Stimulated activated CD4-positive, alpha-beta T cell treated with anti-CD3 and anti-CD28 coated beads, Interleukin-4, amount 100 ng/mL, for 48 hours (primary cell): Measurements from ENCODE around the gene RNU5D-1.
A peak's percentile ranks its signal among the peaks of the same experiment; 100 is the strongest.
"Not testable (repeated sequence)": the region's sequence is repeated elsewhere in the genome, so short reads cannot be mapped to it uniquely, and the experiment has no call there.

Source experiments
- DNase-seq, 2 donors: peaks; one replicate each; pipeline ENCODE4 v3.0.0-alpha.2; 2020; ENCODE audit warnings: low read depth in 2 of 2

The RNU5D-1 gene

GRCh38 chr1:44730741-44731512 lies at the start of gene RNU5D-1:
TSS of gene RNU5D-1 (minus strand) at chr1:44731170.
- DNase-seq: peak; percentile 94 to 96

GRCh38 chr1:44780583-44781121 lies 49.7 kb upstream of the RNU5D-1 start:
- DNase-seq: no peak

GRCh38 chr1:44778705-44779576 lies 48.0 kb upstream of the RNU5D-1 start:
- DNase-seq: no peak

- DNase-seq: no peak
Observed at GRCh38 chr1:44777969-44778635, 47.1 kb upstream of the RNU5D-1 start.

- DNase-seq: no peak
Observed at GRCh38 chr1:44777547-44777946, 46.6 kb upstream of the RNU5D-1 start.

- DNase-seq: no peak
Observed at GRCh38 chr1:44776730-44777068, 45.7 kb upstream of the RNU5D-1 start.

GRCh38 chr1:44775930-44776729 lies 45.2 kb upstream of the RNU5D-1 start:
- no peak for DNase-seq

GRCh38 chr1:44775078-44775929 lies 44.3 kb upstream of the RNU5D-1 start, which contains the start of gene RPS8:
TSS of gene RPS8 (plus strand) at chr1:44775540. CDS start at chr1:44775597, 57 bp downstream.
- peak; percentile 85 to 88 for DNase-seq

GRCh38 chr1:44766421-44766820 lies 35.5 kb upstream of the RNU5D-1 start:
- DNase-seq: not testable (repeated sequence)

GRCh38 chr1:44760876-44761275 lies 29.9 kb upstream of the RNU5D-1 start:
- no peak for DNase-seq

GRCh38 chr1:44759077-44759476 lies 28.1 kb upstream of the RNU5D-1 start:
- DNase-seq: no peak

- DNase-seq: no peak
Observed at GRCh38 chr1:44757420-44757819, 26.4 kb upstream of the RNU5D-1 start.

GRCh38 chr1:44747878-44748277 lies 16.9 kb upstream of the RNU5D-1 start:
- DNase-seq: no peak

- no peak for DNase-seq
Observed at GRCh38 chr1:44743211-44743610, 12.2 kb upstream of the RNU5D-1 start.

GRCh38 chr1:44740179-44740617 lies 9.2 kb upstream of the RNU5D-1 start:
- DNase-seq: no peak

- DNase-seq: peak; percentile 96 to 97
Observed at GRCh38 chr1:44739307-44740178, 8.6 kb upstream of the RNU5D-1 start, which contains the start of gene KIF2C. TSS of gene KIF2C (plus strand) at chr1:44739837. CDS start at chr1:44739933, 96 bp downstream.

- DNase-seq: not testable (repeated sequence)
Observed at GRCh38 chr1:44738953-44739306, 8.0 kb upstream of the RNU5D-1 start.

GRCh38 chr1:44735992-44736391 lies 5.0 kb upstream of the RNU5D-1 start:
- no peak for DNase-seq

GRCh38 chr1:44733784-44734183 lies 2.8 kb upstream of the RNU5D-1 start:
- no peak for DNase-seq
